AG10803 (cell line): ENCODE measurements around the gene AHI1.

Experiments
- DNase-seq: peaks from one replicate; pipeline ENCODE4 v3.0.0; 2010; ENCODE audit warnings: low read depth
- H3K4me3 ChIP-seq: 2 replicates; pipeline ENCODE4 v1.5.1; 2011; ENCODE audit warnings: mild to moderate bottlenecking, low read length, control low read depth
- TF ChIP-seq, protein P1 (sequence below): conservative IDR thresholded peaks from 2 replicates; pipeline ENCODE4 v1.5.1; 2011; ENCODE audit warnings: mild to moderate bottlenecking, low read length, control low read depth, inconsistent platforms

Gene AHI1

GRCh38 chr6:135286962-135287538, 210.5 kb downstream of the AHI1 start:
- no peak overlapping the region for H3K4me3 ChIP-seq
- no peak for DNase-seq
- TF ChIP-seq, protein P1, sequence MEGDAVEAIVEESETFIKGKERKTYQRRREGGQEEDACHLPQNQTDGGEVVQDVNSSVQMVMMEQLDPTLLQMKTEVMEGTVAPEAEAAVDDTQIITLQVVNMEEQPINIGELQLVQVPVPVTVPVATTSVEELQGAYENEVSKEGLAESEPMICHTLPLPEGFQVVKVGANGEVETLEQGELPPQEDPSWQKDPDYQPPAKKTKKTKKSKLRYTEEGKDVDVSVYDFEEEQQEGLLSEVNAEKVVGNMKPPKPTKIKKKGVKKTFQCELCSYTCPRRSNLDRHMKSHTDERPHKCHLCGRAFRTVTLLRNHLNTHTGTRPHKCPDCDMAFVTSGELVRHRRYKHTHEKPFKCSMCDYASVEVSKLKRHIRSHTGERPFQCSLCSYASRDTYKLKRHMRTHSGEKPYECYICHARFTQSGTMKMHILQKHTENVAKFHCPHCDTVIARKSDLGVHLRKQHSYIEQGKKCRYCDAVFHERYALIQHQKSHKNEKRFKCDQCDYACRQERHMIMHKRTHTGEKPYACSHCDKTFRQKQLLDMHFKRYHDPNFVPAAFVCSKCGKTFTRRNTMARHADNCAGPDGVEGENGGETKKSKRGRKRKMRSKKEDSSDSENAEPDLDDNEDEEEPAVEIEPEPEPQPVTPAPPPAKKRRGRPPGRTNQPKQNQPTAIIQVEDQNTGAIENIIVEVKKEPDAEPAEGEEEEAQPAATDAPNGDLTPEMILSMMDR: no peak

DNA sequence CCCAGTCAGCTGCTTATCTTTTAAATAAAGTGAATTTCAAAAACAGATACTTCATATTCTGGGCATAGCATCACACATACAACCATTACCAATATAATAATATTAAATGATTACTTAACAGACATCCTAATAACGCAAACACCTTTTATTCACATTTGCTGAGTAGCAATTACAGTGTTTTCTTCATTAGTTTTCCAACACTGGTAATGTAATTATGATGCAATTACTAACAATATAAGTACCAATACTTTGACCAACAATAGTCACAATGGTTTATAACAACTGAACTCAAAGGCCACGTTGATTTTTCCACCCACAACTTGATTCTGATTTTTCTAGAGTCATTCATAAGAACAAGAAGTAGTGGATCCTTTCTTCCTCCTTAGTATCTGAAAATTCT, 212.4 kb downstream of the AHI1 start:
- no peak overlapping the region for H3K4me3 ChIP-seq
- TF ChIP-seq, protein P1: no peak
- no peak for DNase-seq

- DNase-seq: no peak
- TF ChIP-seq, protein P1: no peak
Measured at GRCh38 chr6:135283926-135284325, 213.6 kb downstream of the AHI1 start.

DNA sequence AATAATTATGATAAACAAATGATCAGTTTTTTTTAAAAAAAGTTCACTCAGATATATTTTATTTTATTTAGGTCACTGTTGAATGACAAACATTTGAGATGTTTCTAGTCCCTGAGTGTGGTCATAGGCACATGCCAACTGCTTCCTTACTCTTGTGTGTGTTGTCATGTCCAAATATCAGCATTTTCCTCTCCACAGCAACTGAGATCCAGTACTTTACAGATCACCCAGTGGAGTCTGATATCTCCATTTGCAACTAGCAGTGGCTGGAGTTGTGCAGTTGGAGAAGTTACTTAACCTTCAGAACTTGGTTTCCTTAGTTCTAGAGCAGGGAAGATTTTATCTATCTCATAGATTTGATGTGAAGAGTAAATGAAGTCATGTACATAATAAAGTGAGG, 215.1 kb downstream of the AHI1 start:
- DNase-seq: no peak
- TF ChIP-seq, protein P1: no peak
- H3K4me3 ChIP-seq: no peak overlapping the region

More at GRCh38 chr6:135283926-135284325, 213.6 kb downstream of the AHI1 start:
- H3K4me3 ChIP-seq: no peak overlapping the region

DNA sequence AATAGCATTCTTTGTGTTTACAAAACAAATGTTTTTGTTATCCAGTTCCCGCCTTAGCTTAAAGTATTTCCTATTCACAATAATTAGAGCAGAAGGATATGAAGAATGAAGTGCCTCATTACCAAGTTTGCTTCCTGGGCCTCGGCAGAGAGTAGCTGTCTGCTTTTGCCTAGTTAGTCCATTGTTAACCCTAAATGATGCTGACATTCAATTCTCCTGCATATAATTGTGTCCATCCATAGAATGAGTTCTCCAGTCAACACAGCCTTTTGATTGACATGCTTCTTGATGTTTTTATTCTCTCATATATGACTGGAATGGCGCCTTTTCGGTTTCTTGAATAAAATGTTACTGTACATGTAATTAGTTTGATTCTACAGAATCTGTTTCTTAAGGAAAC, 215.6 kb downstream of the AHI1 start:
- TF ChIP-seq, protein P1: no peak
- no peak overlapping the region for H3K4me3 ChIP-seq
- DNase-seq: no peak

- H3K4me3 ChIP-seq: no peak overlapping the region
- DNase-seq: no peak
- TF ChIP-seq, protein P1: no peak
Measured at GRCh38 chr6:135281227-135281626, 216.3 kb downstream of the AHI1 start.

DNA sequence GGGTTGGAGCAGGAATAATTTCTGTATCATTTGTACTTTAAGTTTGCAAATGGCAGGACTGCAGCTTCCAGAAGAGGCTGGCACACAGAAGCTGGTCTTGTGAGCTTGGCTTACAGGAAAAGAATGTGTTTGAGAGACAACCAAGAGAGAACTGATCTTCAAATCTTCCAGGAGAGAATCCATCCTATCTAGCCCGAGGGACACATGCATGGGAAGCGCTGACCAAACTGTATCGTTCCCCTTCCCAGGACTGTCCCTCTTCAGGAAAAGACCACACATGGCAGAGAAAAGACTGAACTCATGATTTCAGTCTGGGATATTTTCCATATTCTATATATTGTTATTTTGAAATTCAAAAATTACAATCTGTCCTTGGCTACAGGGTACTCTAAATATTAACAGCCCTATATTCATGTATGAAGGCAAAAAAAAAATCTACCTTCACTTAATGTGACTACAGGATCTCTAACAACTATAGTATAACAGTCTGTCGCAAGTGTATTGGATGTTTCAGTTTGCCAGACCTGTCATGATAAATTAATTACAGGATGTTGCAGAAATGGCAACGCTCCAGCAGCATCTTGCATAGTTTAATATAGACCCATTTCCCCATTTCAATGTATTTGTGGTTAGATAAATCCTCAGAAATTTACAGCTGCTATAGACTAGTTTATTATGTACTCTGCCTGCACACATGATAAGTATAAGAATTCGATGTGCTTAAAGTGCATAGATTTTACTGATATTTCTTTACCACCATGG, 217.0 kb downstream of the AHI1 start:
- DNase-seq: peak; percentile 65
- TF ChIP-seq, protein P1: no peak
- H3K4me3 ChIP-seq: no peak overlapping the region
